Measurements from ENCODE around the gene CHMP1A.

CHMP1A gene

GRCh38 chr16:89602952-89603590 is 54.4 kb downstream of the CHMP1A start:
- no peak for DNase-seq

DNA sequence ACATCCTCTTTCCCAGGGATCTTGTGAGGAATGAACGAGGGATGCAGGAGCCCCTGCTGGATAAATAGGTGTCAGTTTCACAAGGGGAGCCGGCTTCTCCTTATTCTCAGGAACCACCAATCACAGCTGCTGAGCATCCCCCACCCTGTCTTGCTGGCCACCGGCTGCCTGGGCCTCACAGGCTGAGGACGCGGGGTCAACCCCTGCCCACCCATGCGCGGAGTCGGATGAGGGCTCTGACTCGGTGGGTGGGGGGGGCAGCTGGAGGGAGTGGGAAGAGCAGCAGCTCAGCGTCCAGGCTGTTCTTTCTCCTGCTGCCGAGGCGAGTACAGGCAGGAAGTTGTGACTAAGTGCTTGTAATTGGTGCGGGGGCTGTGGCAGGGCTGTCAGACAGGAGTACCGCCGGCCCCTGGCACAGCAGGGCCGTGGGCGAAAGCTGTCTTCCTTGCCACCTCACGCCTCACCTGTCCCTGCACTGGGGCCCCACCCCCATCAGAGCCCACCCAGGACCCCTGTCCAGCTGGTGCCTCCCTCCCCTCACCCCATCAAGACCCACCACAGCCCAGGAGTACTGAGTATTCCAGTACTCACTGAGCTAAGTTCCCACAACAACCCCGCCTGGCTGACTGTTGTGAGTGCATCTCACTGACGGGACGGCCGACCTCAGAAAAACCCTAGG is 55.1 kb downstream of the CHMP1A start:
- DNase-seq, result peak; percentile 70

- DNase-seq, result no peak
Measured at GRCh38 chr16:89601906-89602272, 55.6 kb downstream of the CHMP1A start.

DNA sequence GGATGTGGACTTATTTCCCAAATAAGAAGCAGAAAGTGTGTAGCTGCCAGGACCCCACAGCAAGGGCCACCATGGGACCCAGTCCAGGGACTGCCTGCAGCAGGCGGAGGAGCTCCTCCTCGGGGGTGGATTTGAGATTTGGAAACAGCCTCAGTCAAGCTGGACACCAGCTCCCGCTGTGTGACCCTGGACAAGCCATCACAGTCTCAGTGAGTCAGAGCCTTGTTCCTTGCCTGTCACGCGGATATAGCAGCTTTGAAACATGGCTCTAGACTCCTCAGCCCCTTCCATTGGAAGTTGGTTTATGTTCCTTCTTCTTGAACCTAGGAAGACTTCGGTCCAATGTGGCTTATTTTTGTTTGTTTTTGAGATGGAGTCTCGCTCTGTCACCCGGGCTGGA is 56.6 kb downstream of the CHMP1A start:
- no peak for DNase-seq

GRCh38 chr16:89600427-89600826 is 57.1 kb downstream of the CHMP1A start:
- DNase-seq, result no peak

GRCh38 chr16:89599902-89600301 is 57.6 kb downstream of the CHMP1A start:
- no peak for DNase-seq

DNA sequence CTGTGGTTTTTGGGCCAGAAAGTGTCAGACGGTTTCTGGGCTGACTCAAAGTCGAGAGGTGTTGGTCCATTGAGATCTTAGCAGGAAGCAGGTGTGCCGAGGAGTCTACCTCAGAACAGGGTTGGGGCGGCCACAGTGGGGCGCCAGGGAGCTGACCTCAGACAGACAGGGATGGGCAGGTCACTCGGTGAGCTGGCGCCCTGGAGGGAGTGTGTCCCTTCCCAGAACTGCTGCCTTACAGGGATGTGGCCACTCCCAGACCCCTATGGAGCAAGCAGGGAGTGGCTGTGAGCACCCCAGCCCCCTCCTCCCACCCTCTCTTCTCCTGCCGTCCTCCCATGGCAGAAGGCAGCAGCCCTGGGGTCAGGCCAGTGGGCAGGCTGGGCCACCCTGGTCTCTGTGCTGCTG is 58.1 kb downstream of the CHMP1A start:
- no peak for DNase-seq

- no peak for DNase-seq
Measured at GRCh38 chr16:89598199-89598598, 59.3 kb downstream of the CHMP1A start.

DNA sequence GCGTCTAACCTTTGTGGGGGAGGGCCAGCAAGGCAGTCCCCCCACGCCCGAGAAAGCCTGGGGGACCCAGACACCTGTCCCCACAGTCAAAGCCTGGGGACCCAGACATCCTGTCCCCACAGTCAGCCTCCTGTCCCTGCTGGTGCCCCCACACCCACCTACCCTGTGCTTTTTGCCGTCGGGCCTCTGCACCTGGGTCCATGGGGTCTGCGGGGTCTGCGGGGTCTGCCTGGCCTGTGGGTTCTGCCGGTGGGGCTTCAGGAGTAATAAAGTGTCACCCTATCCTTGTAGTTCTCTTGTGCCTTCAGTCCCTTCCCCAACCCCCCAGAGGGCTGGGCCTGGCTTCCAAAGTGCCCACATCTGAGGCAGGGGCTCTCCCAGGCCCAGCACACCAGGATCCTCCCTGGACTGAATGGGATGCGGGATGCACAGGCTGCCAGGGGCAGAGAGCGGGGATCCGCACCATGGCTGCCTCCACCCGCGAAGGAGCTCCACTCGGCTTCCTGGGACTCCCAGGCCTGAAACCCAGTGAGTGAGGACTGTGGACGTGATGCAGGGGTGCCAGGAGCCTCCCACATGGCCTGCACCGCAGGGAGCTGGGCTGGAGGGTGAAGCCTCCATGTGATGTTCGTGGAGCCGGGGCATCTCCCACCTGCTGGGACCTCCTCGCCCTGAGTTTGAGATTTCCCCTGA is 60.4 kb downstream of the CHMP1A start:
- no peak for DNase-seq

GRCh38 chr16:89596061-89596689 is 61.3 kb downstream of the CHMP1A start:
- no peak for DNase-seq

DNA sequence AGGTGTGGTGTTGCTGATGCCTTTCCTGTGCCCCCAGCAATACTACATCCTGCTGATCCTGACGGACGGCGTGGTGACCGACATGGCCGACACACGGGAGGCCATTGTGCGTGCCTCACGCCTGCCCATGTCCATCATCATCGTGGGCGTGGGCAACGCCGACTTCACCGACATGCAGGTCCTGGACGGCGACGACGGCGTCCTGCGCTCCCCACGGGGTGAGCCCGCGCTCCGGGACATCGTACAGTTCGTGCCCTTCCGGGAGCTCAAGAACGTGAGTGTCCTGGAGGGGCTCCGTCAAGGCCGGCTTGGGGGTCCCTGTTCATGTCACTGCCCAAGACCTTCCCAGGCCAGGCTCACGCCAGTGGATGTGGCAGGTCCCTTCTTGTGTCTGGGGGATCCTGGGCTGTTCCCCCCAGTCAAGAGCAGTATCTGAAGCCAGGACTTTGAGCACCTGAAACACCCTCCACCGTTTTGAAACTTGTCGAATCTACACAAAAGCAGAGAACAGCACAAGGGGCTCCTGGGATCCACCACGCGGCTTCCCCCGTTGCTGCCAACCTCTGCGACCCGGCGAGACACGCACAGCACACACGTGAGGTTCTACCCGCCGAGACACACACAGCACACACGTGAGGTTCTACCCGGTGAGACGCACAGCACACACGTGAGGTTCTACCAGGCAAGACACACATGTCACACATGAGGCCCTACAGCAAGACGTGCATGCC is 62.0 kb downstream of the CHMP1A start:
- DNase-seq, result no peak
